T-helper 9 cell (primary cell): ENCODE measurements around the gene ERGIC2.

Source experiments
- DNase-seq: peaks from one replicate; pipeline ENCODE4 v3.0.0-alpha.2; 2020

The ERGIC2 gene

GRCh38 chr12:29374913-29375312 is 6.1 kb downstream of the ERGIC2 start:
- DNase-seq = no peak

DNA sequence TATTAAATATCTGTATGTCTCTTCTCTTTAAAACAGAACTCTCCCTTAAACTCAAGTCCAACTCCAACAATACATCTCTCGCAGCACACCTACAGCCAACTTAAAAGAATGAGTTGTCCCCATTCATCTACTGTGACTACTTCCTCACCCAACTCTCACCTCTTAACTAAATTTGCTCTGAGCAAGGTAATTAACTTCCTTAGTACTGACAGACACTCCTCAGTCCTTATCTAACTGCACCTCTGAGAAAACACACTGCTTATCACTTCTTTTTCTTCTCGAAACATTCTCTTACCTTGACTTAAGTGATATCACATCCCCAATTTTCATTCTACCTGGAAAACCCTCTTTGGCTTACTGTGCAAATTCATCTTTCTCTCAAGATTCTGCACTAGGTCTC is 7.0 kb downstream of the ERGIC2 start:
- DNase-seq = no peak

- no peak for DNase-seq
Measured at GRCh38 chr12:29365091-29365490, 15.9 kb downstream of the ERGIC2 start.

GRCh38 chr12:29354954-29355353 is 26.0 kb downstream of the ERGIC2 start:
- no peak for DNase-seq

DNA sequence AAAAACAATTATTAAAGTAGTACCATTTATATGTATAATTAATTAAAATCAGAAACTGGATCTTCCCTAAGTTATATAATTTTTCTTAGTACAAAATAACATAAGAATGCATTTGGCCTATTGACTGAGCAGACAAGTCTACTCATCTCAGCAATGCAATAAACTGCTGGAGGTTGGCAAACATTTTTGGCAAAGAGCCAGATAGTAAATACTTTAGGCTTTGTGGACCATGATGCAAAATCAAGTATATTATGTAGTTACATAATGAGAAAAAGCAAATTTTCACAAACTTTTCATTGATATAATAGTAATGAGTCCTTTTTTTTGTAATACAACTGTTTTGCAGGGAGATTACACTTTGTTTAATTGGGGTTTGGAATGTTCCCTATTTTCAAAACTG is 30.9 kb downstream of the ERGIC2 start:
- no peak for DNase-seq

DNA sequence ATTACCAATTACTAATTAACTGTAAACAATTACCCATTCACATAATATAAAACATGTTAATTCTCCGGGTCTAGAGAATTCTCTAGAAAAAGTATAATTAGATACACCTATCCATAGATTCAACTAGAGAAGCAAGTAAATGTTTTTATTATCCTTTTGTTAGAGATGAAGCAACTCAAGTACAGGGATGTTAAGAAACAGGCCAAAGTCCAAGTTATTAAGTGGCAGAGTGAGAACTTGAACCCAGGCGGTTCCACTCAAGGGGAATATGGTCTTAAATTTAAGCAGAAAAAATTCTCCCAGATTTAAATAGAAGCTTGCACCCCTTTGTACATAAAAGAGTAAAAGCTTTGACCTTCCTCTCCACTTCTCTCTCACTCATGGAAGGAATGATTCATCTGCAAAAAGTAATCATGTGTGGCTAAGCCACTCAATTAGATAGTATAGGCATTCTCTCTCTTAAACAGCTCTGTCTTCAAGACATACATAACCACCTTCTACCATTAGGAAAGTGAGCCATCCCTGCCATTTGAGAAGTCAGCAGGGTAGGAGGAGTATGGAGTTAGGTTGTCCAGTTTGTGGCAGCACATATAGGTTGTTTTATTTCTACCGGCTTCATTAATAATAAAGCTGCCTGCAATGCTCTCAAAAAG is 34.1 kb downstream of the ERGIC2 start:
- DNase-seq = no peak

DNA sequence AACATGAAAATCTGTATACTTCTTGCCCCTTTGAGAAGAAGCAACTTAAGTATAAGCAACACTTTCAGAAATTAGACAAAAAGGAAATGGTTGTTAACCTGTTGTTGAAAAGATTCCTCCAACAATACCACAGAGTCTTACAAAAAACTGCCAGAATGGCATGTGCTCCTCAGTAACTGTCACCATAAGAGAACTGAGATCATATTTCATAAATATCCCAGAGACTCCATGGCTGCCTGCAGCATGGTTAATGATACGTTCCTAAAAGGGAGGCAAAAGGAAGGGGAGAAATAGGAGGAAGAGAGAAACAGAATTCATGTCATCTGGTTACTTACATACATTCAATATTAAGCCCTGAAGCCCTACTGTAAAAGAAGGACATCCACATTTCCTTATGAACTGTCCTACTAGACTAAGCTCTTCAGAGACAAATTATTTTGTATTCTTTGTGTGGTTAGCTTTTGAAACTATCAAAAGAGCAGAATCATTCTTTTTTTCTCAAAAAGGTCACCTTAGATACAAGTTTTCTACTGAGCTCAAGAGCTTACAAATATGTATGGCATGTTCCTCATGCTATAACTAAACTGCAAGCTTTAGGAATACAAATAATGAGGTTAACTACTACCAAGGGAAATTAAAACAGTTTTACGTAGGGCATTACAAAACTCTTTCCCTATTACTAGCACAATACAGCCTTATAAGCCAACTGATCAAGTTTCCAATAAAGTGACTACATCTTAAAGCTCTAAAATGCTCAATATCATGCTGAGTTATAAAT is 37.8 kb downstream of the ERGIC2 start:
- no peak for DNase-seq

GRCh38 chr12:29337325-29337724 is 43.6 kb downstream of the ERGIC2 start:
- no peak for DNase-seq

GRCh38 chr12:29334937-29335336 is 46.0 kb downstream of the ERGIC2 start:
- no peak for DNase-seq

GRCh38 chr12:29333178-29333577 is 47.8 kb downstream of the ERGIC2 start:
- no peak for DNase-seq

GRCh38 chr12:29329411-29329810 is 51.6 kb downstream of the ERGIC2 start:
- DNase-seq = no peak

DNA sequence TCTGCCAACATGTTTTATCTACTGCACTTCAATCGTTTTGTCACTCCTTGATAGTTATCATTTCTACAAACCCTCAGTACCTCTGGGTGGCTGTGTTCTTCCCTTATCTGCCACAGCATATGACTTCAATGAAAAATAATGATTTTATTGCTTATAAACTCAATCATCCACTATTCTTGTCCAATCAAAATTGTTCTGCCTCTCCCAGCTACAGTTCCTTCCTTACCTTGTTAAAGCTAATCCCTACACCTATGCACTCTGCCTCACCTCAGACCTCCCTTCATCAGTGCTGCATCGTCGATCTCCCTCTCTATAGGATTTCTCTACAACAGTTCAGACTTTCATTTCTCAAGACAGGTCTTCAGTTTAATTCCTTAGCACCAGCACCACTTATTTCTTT is 58.8 kb downstream of the ERGIC2 start:
- DNase-seq = no peak

GRCh38 chr12:29320295-29321085 is 60.5 kb downstream of the ERGIC2 start:
- DNase-seq = no peak

DNA sequence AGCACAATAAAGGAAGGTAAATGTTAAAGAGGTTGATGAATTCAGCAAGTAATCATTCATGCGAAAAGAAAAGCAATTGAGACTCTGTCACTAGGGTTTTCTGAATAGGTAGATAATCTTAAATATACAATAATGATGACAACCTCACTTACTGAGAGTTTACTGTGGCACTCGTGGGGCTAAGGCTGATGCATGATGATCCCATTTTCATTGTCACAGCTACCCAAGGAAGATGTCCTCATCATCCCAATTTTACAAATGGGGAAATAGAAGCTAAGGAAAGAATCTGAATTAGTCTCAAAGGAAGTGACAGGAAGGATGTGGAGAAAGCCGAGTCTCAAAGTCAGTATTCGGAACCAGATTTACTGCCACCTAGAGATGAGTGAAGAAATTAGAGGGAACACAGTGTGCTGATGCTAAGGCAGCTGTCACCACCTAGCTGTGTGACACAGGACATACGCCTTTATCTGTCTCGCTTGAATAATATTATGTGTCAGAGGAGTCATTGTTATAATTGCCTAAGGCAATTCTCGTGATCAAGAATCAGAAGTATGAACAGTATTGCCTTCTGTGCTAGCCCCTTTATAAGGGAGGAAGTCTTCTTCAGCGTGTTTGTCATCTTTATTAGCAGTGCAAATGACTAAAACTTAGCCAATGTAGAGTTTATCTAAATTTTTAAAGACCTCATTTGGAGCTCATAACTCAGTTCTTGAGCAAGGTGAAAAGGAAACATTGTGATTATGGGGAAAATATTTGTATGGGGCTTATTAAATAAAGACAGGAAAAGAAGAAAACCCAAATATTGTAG is 63.2 kb downstream of the ERGIC2 start:
- peak; percentile 2 for DNase-seq

- no peak for DNase-seq
Measured at GRCh38 chr12:29316752-29317151, 64.2 kb downstream of the ERGIC2 start.

GRCh38 chr12:29314416-29314815 is 66.6 kb downstream of the ERGIC2 start:
- no peak for DNase-seq

GRCh38 chr12:29310899-29311298 is 70.1 kb downstream of the ERGIC2 start:
- no peak for DNase-seq

DNA sequence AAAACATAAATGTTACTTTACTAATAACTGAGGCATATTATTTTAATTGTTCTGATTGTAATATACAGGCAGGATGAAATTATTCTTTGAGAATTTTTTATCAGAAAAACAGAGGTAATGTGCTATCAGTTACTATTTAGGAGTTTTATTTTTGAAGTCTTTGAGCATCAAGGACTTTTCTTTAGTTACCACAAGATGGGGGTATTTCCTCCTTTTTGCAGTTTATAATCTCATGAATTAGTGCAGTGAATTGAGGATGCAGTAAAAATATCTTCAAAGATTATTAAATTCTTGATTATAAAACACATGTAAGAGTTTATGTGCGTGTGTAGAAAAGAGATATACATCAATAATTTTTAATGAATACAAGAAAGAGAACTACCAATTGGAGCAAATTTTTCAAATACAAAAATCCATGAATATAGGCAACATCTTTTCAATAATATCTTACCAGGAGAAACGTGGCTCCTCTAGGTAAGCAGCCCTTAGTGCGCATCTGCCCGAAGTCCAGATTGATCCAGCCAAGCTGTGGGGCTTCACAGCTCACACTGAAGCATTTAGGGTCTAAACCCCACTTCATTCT is 71.6 kb downstream of the ERGIC2 start:
- no peak for DNase-seq

GRCh38 chr12:29306682-29307081 is 74.3 kb downstream of the ERGIC2 start:
- no peak for DNase-seq

- DNase-seq = no peak
Measured at GRCh38 chr12:29306266-29306665, 74.7 kb downstream of the ERGIC2 start.

DNA sequence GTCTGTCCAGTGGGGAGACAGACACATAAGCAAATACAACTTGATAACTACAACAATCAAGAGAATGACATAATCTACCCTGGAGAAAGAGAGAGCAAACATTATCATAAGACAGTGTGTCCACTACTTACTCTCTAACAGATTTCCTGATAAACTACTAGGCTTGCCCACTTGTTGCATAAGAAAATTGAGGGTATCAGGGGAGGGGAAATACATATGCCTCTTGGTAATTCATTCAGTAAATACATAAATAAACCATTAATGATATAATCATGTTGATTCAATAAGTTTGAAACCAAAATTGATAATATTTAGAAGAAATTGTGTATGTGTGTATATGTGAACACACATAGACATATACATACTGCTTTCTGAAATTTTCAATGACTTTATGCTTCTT is 76.6 kb downstream of the ERGIC2 start:
- DNase-seq = no peak

DNA sequence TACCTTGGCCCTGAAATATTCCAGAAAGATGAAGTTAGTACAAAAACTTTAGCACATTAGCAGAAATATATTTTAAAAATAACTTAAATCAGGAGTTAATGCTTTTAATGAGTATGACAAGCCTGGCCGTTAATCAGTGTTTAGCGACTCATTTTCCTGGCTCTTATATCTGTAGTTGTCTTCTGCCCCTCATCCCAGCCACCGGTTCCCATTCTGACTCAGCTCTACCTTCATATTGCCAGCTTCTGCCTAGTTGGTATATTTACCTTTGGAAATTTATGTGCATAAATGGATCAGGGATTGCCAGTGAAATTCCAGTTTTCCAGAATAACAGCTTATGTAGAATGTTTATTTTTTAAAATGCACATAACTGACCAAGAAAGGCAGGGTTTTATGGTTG is 79.9 kb downstream of the ERGIC2 start:
- DNase-seq = no peak

DNA sequence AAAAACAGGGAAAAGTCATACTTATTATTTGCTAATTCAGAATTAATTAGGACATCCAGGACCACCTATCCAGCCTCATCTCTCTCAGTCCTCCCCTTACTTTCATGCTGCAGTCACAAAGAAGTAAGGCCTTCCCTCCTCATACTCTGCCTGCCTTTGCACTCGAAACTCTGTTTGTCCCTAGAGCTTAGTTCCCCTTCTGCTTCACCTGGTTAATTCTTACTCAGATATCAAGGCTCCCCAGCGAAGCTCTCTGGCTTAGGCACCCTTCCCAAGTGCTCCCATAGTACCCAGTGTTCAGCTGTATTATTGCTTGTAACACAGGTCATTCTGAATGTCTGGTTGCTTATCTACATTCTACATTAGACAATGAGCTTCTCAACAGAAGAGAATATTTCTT is 81.3 kb downstream of the ERGIC2 start:
- DNase-seq = no peak
